Esophagus mucosa (tissue), 1 donor: Measurements from ENCODE around the gene TLR2. TPM values are rescaled to one million over a fixed set of nuclear protein-coding genes. Genes with fewer than 3 reads are reported as not detected.
A peak's percentile ranks its signal among the peaks of the same experiment; 100 is the strongest.

Source experiments
- ATAC-seq: fragments of 200-7000 bp; cut with Tn5 transposase; one replicate; pipeline ENCODE4 v1.9.1; 2020
- total RNA-seq: library from RNA; stranded (reverse); gene quantifications from one replicate; pipeline ENCODE4 v1.2.4, GENCODE V29; 2023
- donor health status: DM: yes; HTN: yes; CAD: no.

Gene TLR2
- total RNA-seq, 1 donor from 2014 or later: 7.0 TPM

GRCh38 chr4:153733751-153734448 is 49.8 kb downstream of the TLR2 start:
- ATAC-seq: no peak

GRCh38 chr4:153735906-153736461 is 51.9 kb downstream of the TLR2 start:
- no peak for ATAC-seq

GRCh38 chr4:153741541-153741940 is 57.5 kb downstream of the TLR2 start:
- no peak for ATAC-seq

GRCh38 chr4:153745651-153746050 is 61.6 kb downstream of the TLR2 start:
- no peak for ATAC-seq

GRCh38 chr4:153747406-153747955 is 63.4 kb downstream of the TLR2 start:
- ATAC-seq: no peak

- ATAC-seq: peak; percentile 95
These were observed 64.3 kb downstream of the TLR2 start for GRCh38 chr4:153748378-153748777.

GRCh38 chr4:153750197-153750817 is 66.2 kb downstream of the TLR2 start:
- ATAC-seq: peak; percentile 64

GRCh38 chr4:153755186-153755585 is 71.1 kb downstream of the TLR2 start:
- no peak for ATAC-seq

Other genes with a start within 250 kb of the TLR2 start
- gene TMEM131L, start 217.9 kb upstream of the TLR2 start, total RNA-seq: 14.7 TPM
- not detected for gene RNF175, start 75.7 kb downstream of the TLR2 start, total RNA-seq
- gene SFRP2, start 104.8 kb downstream of the TLR2 start, total RNA-seq: 4.7 TPM